ENCODE results near the gene FARSA.

Gene FARSA

GRCh38 chr19:12935071-12935470, 1.6 kb upstream of the FARSA start:
- TF ChIP-seq POLR2AphosphoS5 (IDR thresholded peaks at IDR 0.05; ENCODE audit: low read depth, low read length) (no peak), TAF1 (IDR thresholded peaks at IDR 0.05; ENCODE audit: borderline replicate concordance, insufficient read depth, low read length) (no peak), FOXP2 (optimal IDR thresholded peaks at IDR 0.05; ENCODE audit: borderline replicate concordance, extremely low read depth, extremely low read length, insufficient read depth) (no peak), REST (IDR thresholded peaks at IDR 0.05; ENCODE audit: insufficient read depth in 1 of 2, low read depth in 2 of 2, low read length in 2 of 2) (no peak), SIN3A (IDR thresholded peaks at IDR 0.05; ENCODE audit: borderline replicate concordance, insufficient read depth, low read length) (no peak)

DNA sequence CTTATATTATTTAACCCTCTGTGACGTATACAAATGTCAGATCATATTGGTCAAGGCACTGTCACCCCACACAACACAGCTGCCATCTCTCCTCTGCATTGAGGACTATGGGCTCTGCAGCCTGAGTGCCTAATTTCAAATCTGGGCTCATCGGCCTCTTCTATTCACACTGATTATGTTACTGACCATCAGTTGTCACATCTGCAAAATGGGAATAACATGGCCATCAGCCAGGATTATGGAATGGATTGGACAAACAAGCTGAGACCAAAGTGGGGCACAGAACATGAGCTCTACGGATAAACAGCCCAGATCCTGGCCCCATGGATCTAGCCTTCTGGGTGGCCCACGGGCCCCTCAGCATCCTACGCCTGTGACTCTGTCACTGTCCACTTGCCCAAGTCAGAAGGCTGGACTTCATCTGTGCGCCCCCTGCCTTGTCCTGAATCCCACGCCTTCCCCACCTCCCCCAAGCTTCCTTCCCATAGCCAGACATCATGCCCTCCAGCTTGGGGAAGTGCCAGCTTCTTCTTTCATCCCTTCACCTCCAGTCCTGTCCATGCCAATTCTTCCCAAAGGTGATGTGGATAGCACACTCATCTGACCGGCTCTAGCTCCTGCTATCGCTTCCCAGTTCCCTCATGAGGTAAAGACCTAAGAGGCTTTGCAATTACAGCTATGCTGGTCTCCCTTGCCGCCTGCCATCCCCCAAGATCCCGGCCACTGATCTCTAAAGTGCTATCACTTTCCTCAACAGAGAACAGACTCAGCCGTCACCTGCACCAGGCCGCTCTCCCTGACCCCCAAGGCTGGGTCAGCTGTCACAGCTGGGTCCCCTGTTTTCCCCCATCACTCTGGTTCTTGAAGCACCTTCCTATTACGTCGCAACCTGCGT, 872 bp downstream of the FARSA start:
- no peak for TF ChIP-seq FOXP2 (optimal IDR thresholded peaks at IDR 0.05; ENCODE audit: borderline replicate concordance, extremely low read depth, extremely low read length, insufficient read depth)
- TF ChIP-seq POLR2AphosphoS5 (IDR thresholded peaks at IDR 0.05; ENCODE audit: low read depth, low read length) = no peak
- TF ChIP-seq TAF1 (IDR thresholded peaks at IDR 0.05; ENCODE audit: borderline replicate concordance, insufficient read depth, low read length) = no peak
- TF ChIP-seq REST (IDR thresholded peaks at IDR 0.05; ENCODE audit: insufficient read depth in 1 of 2, low read depth in 2 of 2, low read length in 2 of 2) = no peak
- no peak for TF ChIP-seq SIN3A (IDR thresholded peaks at IDR 0.05; ENCODE audit: borderline replicate concordance, insufficient read depth, low read length)

- TF ChIP-seq POLR2AphosphoS5 (IDR thresholded peaks at IDR 0.05; ENCODE audit: low read depth, low read length) (no peak), REST (IDR thresholded peaks at IDR 0.05; ENCODE audit: insufficient read depth in 1 of 2, low read depth in 2 of 2, low read length in 2 of 2) (no peak), TAF1 (IDR thresholded peaks at IDR 0.05; ENCODE audit: borderline replicate concordance, insufficient read depth, low read length) (no peak), FOXP2 (optimal IDR thresholded peaks at IDR 0.05; ENCODE audit: borderline replicate concordance, extremely low read depth, extremely low read length, insufficient read depth) (no peak), SIN3A (IDR thresholded peaks at IDR 0.05; ENCODE audit: borderline replicate concordance, insufficient read depth, low read length) (no peak)
These were observed 3.4 kb downstream of the FARSA start for GRCh38 chr19:12930002-12930645.

GRCh38 chr19:12924621-12925310, 8.7 kb downstream of the FARSA start:
- TF ChIP-seq POLR2AphosphoS5 (IDR thresholded peaks at IDR 0.05; ENCODE audit: low read depth, low read length) = no peak
- TF ChIP-seq TAF1 (IDR thresholded peaks at IDR 0.05; ENCODE audit: borderline replicate concordance, insufficient read depth, low read length) = no peak
- no peak for TF ChIP-seq SIN3A (IDR thresholded peaks at IDR 0.05; ENCODE audit: borderline replicate concordance, insufficient read depth, low read length)
- no peak for TF ChIP-seq REST (IDR thresholded peaks at IDR 0.05; ENCODE audit: insufficient read depth in 1 of 2, low read depth in 2 of 2, low read length in 2 of 2)
- no peak for TF ChIP-seq FOXP2 (optimal IDR thresholded peaks at IDR 0.05; ENCODE audit: borderline replicate concordance, extremely low read depth, extremely low read length, insufficient read depth)
